ENCODE measurements around the gene TMEM86A.

Gene TMEM86A

DNA sequence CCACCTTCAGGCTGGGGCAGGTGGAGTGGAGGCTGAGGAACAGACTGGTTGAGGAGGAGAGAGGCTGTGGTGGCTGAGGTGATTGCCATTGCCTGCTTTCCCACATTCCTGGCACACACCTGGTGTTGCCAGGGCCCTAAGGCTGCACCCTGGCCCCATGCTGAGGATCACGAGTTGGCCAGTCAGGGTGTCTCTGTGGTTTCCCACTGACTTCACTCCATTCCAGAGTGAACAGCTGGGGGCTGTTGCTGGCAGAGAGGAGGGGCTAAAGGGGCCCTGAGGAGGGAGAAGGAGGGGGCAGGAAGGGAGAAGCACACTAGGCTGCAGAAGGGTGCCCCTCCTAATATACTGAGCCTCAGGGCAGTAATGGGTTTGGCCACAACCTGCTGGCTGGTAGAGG, 1.8 kb downstream of the TMEM86A start:
- DNase-seq (ENCODE audit: low read depth): no peak

- no peak for DNase-seq (ENCODE audit: low read depth)
Measured at GRCh38 chr11:18700872-18701271, 2.3 kb downstream of the TMEM86A start.

DNA sequence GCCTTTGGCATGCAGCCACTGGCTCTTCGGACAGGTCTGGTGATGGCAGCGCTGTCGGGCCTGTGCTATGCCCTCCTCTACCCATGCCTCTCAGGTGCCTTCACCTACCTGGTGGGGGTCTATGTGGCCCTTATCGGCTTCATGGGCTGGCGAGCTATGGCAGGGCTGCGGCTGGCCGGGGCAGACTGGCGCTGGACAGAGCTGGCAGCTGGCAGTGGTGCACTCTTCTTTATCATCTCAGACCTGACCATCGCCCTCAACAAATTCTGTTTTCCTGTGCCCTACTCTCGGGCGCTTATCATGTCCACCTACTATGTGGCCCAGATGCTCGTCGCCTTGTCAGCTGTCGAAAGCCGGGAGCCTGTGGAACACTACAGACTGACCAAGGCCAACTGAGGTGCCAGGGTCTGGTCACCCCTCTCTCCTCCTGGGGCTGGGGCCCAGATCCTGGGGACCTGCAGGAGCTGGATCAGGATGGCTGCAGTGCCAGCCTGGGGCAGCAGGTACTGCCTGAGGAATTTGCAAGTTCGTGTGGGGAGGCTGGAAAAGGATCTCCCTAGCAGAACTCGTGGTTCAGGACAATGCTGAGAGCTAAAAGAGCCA, 3.1 kb downstream of the TMEM86A start:
- DNase-seq (ENCODE audit: low read depth): no peak

GRCh38 chr11:18703001-18703763, 4.6 kb downstream of the TMEM86A start:
- no peak for DNase-seq (ENCODE audit: low read depth)

- no peak for DNase-seq (ENCODE audit: low read depth)
Measured at GRCh38 chr11:18704045-18704645, 5.6 kb downstream of the TMEM86A start.

DNA sequence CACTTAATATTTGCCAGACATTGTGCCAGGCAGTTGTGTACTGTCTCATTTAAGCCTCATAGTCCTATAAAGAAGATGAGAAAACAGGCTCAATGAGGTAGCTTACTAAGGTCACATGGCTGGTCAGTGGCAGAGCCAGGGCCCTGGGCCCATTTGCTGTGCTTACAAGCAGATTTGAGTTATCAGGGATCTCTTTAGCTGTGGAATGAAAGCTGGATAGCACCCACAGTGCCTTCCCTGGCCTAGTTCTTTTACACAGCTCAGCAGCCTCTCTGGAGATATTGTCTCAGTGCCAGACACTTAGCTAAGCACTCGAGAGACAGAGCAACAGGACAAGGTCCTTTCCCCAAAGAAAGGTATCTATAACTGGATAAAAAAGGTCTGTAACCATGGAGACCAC, 6.1 kb downstream of the TMEM86A start:
- no peak for DNase-seq (ENCODE audit: low read depth)

DNA sequence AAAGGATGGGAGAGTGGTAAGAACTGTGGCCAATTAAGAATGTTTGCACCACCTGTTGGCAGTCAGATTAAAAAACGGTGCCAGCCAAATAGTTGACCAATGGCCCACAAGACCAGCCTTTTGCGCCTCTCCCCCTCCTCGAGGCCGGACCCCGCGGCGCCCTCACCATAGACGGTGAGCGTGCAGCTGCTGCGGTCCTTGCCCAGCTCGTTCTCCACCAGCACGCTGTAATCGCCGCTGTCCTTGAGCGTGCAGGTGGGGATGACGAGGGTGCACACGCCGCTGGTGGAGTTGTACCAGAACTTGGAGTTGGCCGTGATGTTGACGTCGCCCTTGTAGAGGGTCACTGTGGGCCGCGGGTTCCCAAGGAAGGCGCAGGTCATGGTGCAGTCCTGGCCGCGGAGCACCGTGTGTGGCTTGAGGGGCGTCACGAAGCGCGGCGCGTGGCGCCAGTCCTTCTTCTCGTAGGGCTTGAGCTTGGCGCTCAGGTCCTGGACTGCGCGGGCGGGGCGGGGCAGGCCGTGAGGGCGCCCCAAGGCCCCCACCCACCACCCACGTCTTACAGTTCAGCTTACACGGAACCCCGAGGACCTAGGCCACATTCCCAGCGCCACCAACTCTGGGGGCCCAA, 7.2 kb downstream of the TMEM86A start:
- DNase-seq (ENCODE audit: low read depth): no peak

GRCh38 chr11:18706330-18707243, 8.0 kb downstream of the TMEM86A start:
- peak; percentile 30 for DNase-seq (ENCODE audit: low read depth)

DNA sequence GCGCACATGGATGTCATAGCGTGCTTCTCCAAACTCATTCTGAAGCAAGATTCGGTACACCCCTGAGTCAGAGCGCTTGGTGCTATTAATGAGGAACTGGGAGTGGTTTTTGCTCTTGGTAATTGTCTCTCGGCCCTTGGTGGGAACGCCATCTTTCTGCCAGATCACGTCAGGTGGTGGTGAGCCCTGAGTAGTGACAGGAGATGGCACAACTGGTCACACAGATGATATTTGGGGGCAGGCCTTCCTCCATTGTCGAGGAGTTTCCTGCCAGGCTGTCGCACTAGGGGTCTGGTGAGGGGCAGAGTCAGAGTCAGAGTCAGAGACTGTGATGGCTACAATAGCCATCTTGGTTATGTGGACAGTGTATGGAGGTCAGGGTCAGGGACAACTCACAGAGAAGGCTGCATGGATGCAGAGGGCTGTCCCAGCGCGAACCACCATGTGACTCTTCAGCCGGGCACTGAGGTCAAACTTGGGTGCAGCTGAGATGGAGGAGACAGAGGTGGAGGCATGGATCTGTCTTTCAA, 9.3 kb downstream of the TMEM86A start:
- DNase-seq (ENCODE audit: low read depth): no peak

DNA sequence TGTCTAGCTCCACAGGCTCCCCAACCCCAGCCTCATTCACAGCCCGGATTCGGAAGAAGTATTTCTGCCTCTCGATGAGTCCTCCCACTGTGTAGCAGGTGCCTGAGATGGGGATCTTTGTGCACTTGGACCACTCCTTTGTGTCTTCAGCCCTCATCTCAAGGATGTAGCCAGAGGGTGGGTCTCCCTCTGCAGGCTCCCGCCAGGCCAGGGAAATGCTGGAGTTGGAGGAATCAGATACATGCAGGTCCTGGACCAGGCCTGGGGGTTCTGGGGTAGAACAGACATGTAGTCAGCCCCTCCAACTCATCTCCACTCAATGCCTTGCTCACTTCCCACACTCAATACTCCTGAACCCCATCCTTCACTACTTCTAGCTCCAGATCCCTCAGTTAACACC, 10.8 kb downstream of the TMEM86A start:
- DNase-seq (ENCODE audit: low read depth): no peak

GRCh38 chr11:18710545-18710944, 12.0 kb downstream of the TMEM86A start:
- DNase-seq (ENCODE audit: low read depth): no peak

- DNase-seq (ENCODE audit: low read depth): no peak
Measured at GRCh38 chr11:18713646-18714442, 15.3 kb downstream of the TMEM86A start.

DNA sequence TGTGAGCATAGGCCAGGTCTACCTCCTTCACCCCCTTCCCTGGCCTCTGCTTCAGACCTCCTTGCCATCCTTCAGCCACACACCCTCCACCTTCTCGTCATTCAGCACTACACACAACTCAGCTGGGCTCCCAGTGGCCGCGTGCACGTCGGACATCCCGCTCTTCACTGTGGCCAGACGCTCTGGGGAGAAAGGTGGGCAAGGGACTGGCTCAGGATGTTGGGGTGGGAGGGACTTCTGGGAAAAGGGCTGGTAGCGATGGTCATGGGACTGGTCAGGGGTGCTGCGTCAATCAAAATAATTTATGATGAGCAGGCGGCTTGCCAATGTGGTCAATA, 15.8 kb downstream of the TMEM86A start:
- DNase-seq (ENCODE audit: low read depth): no peak

- no peak for DNase-seq (ENCODE audit: low read depth)
Measured at GRCh38 chr11:18715476-18715875, 16.9 kb downstream of the TMEM86A start.

- peak; percentile 25 for DNase-seq (ENCODE audit: low read depth)
Measured at GRCh38 chr11:18720091-18720807, 21.7 kb downstream of the TMEM86A start.

- DNase-seq (ENCODE audit: low read depth): peak; percentile 84
Measured at GRCh38 chr11:18720808-18721560, 22.4 kb downstream of the TMEM86A start.

- DNase-seq (ENCODE audit: low read depth): peak; percentile 50
Measured at GRCh38 chr11:18721561-18722292, 23.1 kb downstream of the TMEM86A start.

DNA sequence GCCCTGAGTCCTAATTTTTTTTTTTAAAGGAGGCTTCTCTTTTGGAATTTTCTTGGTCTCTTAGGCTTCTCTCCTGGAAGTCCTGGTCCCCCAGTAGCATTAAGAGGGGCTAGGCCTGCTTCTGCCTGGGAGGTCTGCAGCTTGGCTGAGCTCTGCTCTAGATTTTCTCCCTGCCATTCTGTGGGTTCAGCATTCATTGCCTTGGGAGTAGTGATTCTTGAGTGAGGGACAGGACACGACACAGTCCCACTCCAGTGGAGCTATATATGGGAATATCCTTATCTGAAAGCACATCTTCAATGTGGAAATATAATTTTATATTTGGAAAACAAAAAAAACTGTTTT, 23.7 kb downstream of the TMEM86A start:
- no peak for DNase-seq (ENCODE audit: low read depth)

DNA sequence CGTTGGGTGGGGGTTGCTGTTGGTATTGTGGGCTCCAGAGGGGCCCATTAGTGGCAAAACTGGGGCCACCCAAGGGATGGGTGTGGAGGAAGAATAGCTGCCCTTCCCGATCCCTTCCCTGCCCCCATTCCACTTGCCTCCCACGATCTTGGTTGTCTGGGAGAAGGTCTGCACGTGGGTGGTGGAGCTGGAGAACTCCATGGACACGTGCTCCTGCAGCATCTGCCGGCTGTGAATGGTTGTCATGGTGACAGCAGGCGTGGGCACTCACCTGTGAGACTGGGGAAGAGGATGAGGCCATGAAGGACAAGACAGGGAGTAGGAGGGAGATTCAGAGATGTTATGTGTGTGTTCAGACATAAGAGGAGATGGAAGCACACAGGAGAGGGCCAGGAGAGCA, 25.4 kb downstream of the TMEM86A start:
- no peak for DNase-seq (ENCODE audit: low read depth)
